GM18505 (cell line): Measurements from ENCODE around the gene PLOD3.

ENCODE experiments used
- ATAC-seq: cut with Tn5 transposase; IDR thresholded peaks from one replicate; pipeline ENCODE4 v1.9.1; 2021; ENCODE audit not compliant: unreplicated experiment
- POLR2A ChIP-seq: IDR thresholded peaks from 4 replicates; pipeline ENCODE4 v1.6.1; 2011; ENCODE audit warnings: borderline replicate concordance; ENCODE audit not compliant: insufficient read depth, insufficient read length; ENCODE audit errors: extremely low read depth

The PLOD3 gene

DNA sequence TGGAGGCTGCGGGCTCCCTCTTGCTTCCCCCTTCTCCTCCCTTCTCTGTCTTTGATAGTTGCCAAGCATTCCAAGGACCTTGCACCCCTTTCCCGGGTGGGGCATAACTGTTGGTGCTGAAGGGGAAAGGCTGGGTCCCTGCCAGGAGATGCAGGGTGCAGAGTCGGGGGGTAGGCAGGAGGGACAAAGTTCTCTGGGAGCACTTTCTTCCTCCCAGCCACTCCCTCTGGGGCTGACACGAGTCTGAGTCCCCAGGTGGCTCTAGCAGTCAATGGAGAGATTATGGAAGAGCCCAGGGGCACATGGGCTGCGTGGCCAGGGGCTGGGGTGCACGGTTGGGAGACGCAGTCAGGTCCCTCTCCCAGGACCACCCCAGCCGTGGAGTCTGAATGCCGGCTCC, 18.1 kb upstream of the PLOD3 start:
- no peak for TF ChIP-seq POLR2A
- no peak for ATAC-seq

DNA sequence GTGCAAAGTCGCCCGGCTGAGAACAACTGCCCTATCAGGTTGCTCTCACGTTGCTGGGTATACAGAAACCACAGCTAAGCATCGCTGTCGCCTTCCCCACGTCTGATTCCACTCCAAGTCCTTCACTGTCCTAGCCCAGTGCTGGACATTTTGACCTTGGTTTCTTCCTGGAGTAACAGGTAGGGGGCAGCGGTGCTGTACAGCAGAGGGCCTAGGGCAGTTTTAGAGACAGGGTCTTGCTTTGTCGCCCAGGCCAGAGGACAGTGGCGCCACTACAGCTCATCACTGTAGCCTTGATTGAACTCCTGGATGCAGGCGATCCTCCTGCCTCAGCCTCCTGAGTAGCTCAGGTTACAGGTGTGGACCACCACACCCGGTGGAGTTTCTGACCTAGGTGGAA, 17.7 kb upstream of the PLOD3 start:
- ATAC-seq: no peak
- TF ChIP-seq POLR2A: no peak

DNA sequence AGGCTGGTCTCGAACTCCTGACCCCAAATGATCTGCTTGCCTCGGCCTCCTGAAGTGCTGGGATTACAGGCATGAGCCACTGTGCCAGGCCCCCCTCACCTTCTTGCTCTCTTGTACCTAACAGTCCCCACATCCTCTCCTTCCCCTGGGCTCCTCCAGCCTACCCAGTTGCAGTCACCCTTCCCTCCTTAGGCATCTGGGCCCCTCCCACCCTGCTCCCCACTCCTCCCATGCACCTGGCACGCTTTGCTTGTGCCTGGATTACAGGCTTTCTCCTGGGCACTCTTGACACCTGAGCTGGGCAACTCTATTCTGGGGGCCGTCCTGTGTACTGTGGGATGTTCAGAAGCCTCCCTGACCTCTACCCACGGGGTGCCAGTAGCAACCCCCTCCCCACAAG, 17.3 kb upstream of the PLOD3 start:
- TF ChIP-seq POLR2A: no peak
- ATAC-seq: no peak

DNA sequence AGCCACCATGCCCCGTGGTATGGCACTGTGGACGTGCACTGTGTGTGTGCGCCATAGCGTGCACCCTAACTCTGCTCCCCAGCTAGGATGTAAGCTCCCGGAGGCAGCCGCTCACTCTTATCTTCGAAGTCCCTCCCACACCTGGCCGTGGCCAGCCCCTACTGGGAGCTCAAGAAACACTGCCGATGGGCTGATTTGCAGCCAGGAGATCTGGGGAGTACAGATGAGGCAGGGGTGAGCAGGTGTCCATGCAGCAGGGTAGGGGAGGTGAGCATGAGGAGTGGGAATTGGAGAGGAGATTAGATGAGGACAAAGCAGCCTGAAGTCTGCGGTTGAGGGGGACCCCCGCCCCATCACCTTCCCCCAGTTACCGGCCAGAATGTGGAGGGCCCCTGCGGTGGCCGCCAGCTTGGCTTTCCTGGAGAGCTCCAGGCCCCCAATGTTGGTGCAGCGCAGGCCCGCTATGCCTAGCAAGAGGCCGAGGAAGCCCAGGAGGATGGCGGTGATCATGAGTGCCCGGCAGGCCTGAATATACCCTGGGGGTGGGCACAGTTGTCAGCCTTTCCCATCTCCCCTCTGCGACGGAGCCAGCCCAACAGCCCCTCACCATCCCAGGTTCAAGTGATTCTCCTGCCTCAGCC, 16.6 kb upstream of the PLOD3 start:
- no peak for TF ChIP-seq POLR2A
- no peak for ATAC-seq

DNA sequence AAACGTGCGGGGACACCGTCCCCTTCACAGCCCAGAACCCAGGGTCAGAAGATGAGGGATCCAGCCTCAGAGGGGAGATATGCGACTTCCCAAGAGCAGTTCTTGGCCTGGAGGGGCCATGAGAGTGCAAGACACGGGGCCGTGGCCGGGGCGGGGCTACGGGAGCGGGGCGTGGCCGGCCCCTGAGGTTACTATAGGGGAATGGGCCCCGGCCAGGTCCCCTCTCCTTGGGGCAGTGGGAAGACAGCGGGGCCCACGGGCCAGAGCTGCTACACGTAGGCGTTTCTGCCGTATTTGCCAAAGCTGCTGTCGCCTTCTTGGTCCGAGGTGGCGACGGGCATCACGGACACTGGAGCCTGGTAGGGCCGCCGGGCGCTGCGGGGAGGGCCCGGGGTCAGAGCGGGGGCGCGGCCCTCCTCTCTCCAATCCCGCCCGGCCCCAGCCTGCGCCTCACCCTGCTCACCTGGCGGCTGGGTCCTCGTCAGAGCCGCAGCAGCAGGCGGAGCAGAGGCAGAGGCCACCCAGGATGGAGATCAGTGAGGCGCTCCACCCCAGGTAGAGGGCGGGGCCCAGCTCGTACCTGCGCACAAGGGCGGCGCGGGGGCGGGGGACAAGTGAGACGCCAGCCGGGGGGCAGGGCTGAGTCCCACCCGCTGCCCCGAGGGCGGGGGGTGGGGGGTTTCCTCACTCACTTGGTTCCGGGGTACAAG, 14.9 kb upstream of the PLOD3 start:
- no peak for TF ChIP-seq POLR2A
- ATAC-seq: no peak

DNA sequence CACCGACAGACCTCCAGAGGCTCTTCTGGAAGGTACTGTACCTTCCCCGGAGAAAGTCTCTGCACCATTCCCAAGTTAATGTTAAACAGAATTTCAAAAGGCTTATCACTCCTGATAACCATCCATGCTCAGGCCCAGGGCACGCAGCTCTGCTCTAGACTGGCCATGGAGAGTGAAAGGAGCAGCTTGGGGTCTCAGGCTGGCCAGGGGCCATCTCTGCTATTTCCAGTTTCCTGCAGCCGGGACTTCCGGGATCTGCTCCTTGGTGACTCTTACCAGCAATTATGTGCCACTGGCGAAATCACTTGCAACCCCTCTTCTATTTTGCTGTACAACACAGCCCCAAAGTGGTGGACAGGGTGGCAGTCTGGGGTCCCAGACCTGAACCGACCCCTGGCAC, 14.3 kb upstream of the PLOD3 start:
- TF ChIP-seq POLR2A: no peak
- ATAC-seq: no peak

DNA sequence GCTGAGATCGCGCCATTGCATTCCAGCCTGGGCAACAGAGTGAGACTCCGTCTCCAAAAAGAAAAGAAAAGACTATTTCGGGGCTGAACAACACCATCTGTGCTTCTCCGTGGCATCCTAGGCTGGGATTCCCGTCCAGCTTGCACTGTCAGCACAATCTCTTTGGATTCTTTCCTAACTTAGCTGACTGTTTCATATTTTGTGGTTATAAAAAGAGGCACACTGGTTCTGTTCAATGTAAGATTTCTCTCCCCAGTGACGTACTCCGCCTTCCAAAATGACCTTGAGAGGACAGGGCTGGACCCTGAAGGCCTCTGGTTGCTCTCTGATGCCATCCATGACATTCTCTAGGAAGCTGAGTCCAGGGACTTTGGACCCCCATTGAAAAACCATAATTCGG, 9.3 kb upstream of the PLOD3 start:
- ATAC-seq: no peak
- no peak for TF ChIP-seq POLR2A

DNA sequence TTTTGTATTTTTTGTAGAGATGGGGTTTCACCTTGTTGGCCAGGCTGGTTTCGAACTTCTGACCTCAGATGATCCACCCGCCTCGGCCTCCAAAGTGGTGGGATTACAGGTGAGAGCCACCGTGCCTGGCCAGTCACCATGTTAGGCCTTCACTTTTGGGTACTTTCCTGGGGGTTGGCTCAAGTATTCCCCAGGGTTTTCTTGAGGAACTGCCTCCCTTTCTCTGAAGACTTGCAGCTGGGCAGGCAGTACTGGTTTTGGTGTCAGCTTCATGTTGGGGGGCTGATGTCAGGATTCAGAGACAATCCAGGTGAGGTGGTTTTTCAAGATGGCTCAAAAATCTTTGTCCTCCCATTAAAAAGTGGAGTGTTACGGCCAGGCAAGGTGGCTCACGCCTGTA, 8.3 kb upstream of the PLOD3 start:
- ATAC-seq: no peak
- no peak for TF ChIP-seq POLR2A

DNA sequence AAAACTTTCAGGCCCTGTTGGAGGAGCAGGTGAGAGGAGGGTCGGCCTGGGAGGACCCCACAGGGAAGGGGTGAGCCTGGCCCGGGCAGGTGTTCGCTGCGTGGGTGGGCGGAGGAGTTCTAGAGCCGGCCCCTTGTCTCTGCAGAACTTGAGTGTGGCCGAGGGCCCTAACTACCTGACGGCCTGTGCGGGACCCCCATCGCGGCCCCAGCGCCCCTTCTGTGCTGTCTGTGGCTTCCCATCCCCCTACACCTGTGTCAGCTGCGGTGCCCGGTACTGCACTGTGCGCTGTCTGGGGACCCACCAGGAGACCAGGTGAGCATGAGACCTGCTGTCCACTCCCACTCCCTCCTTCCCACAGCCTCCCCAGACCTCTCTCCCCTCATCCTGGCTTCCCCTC, 6.1 kb upstream of the PLOD3 start:
- no peak for ATAC-seq
- TF ChIP-seq POLR2A: no peak

DNA sequence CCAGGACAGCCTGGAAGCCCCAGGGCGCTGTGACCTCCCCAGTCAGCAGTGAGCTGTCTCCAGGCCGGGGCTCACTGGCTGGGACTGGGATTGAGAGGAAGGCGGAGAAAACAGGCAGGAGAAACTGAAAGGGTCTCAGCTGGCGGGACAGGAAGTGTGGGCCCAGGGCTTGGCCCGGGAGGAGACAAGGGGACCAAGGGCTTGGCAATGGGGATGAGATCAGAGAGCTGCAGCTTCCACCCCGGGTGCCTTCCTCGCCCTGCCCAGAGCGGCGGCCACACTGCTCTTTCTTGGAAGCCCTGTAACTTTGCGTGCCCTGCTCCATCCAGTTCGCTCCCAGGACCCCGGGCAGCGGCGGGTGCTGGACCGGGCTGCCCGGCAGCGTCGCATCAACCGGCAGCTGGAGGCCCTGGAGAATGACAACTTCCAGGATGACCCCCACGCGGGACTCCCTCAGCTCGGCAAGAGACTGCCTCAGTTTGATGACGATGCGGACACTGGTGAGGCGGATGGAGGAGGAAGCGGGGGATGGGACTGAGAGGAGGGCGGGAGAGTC, 5.0 kb upstream of the PLOD3 start:
- no peak for ATAC-seq
- TF ChIP-seq POLR2A: no peak

DNA sequence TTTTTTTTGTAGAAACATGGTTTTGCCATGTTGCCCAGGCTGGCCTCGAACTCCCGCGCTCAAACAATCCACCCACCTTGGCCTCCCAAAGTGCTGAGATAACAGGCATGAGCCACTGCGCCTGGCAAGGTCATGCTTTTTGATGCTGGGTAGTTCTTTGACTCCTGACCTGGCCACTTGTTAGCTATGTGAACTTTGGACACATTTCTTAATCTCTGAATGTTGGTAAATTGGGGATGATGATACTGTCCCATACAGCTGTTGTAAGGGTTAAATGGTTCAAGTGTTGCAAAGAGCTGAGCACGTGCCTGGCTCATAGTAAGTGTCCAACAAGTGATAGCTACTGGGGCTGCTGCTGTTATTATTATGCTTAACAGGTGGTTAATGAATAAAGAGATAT, 2.9 kb upstream of the PLOD3 start:
- ATAC-seq: no peak
- no peak for TF ChIP-seq POLR2A

DNA sequence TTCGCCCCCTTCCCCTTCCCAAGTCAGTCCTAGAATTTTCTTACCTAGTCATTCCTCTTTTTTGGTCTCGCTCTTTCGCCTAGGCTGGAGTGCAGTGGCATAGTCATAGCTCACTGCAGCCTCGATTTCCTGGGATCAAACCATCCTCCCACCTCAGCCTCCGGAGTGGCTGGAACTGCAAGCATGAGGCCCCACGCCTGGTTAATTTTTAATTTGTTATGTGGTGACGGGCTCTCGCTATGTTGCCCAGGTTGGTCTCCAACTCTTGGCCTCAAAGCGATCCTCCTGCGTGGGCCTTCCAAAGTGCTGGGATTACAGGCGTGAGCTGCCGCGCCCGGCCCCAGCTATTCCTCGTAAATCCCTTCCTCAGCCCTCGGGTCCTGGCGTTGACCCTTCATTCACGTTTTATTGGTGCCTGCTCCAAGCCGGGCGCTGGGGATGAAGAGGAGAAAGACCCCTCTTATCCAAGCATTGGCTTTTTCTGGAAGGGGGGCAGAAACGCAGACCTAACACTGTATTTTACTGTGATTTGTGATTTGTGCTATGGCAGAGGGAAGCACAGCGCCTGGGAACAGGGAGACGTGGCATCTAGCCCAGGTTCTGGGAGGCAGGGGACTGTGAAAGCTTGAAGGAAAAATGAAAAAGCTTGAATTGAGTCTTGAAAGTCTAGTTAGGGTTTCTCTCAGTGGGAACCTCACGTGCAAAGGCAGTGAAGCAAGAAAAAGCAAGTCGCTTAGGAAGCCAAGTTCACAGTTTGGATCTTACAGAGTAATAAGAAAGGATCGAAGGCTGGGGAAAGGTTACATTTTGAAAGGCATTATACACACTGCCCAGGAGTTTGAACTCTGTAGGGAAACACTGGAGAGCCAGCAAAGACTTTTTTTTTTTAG, 1.1 kb upstream of the PLOD3 start:
- ATAC-seq: peak; percentile 8
- TF ChIP-seq POLR2A: no peak

DNA sequence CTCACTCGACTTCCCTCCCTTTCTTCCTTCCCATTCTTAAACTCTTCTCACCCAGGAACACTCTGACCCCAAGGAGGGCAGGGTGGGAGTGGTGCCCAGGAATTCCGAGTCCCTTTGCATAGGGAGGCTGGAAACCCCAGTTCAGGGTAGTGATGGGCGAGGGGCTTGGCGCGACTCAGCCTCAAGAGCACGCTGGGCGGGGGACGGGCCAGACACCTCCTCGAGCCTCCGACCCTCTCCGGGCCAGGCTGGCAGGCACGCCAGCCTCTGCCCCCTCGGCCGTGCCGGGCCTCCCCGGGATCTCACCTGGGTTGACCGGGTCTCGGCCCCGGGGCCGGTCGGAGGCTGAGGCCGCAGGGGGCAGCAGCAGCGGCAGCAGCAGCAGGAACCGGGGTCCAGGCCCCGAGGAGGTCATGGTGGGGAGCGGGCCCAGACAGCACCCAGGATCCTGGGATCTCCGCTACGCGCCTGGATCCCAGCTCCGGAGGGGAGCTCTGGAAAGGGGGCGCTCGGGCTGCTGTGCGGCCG, 457 bp downstream of the PLOD3 start:
- TF ChIP-seq POLR2A: no peak
- ATAC-seq: peak; percentile 17
